ACC112 (cell line): Measurements from ENCODE around the gene POMGNT2.

Experiments used
- H2AFZ ChIP-seq: fragments of 200-600 bp; sonication (generic); one replicate; pipeline ENCODE4 v1.6.0; 2017; ENCODE audit warnings: antibody characterized with exemption, low read length; ENCODE audit not compliant: unreplicated experiment
- H3K27ac ChIP-seq: fragments of 200-600 bp; sonication (generic); 2 replicates; pipeline ENCODE4 v1.5.1; 2014; ENCODE audit warnings: low read depth, mild to moderate bottlenecking, antibody characterized with exemption, low read length, moderate library complexity
- H3K27me3 ChIP-seq: fragments of 200-600 bp; sonication (generic); 2 replicates; pipeline ENCODE4 v1.6.1; 2014; ENCODE audit warnings: mild to moderate bottlenecking, antibody characterized with exemption, low read length, moderate library complexity, mixed read lengths; ENCODE audit not compliant: insufficient read depth
- H3K36me3 ChIP-seq: fragments of 200-600 bp; sonication (generic); 2 replicates; pipeline ENCODE4 v1.6.1; 2016; ENCODE audit warnings: mild to moderate bottlenecking, antibody characterized with exemption, low read length, moderate library complexity, mixed read lengths; ENCODE audit not compliant: insufficient read depth
- H3K4me1 ChIP-seq: fragments of 200-600 bp; sonication (generic); one replicate; pipeline ENCODE4 v1.6.1; 2016; ENCODE audit warnings: low read length, mixed read lengths; ENCODE audit not compliant: insufficient read depth, unreplicated experiment, control insufficient read depth
- H3K4me3 ChIP-seq: fragments of 200-600 bp; sonication (generic); 2 replicates; pipeline ENCODE4 v1.5.1; 2014; ENCODE audit warnings: mild to moderate bottlenecking, low read depth, low read length
- H3K79me2 ChIP-seq: fragments of 200-600 bp; sonication (generic); one replicate; pipeline ENCODE4 v1.6.0; 2016; ENCODE audit warnings: low read length; ENCODE audit not compliant: control insufficient read depth, unreplicated experiment, insufficient read depth

Gene POMGNT2

GRCh38 chr3:43089081-43089480 is 16.8 kb downstream of the POMGNT2 start:
- Histone ChIP-seq H3K27ac (no peak overlapping the region), H3K4me1 (no peaks in the 10 kb centered on the region)

GRCh38 chr3:43087249-43087776 is 18.6 kb downstream of the POMGNT2 start:
- Histone ChIP-seq H3K79me2 (no peaks in the 10 kb centered on the region), H3K27me3 (no peaks in the 10 kb centered on the region), H3K36me3 (no peaks in the 10 kb centered on the region), H3K4me1 (no peaks in the 10 kb centered on the region), H3K27ac (no peak overlapping the region), H3K4me3 (no peak overlapping the region), H2AFZ (no peak overlapping the region)

More at GRCh38 chr3:43089081-43089480, 16.8 kb downstream of the POMGNT2 start:
- Histone ChIP-seq H3K36me3 (no peaks in the 10 kb centered on the region), H3K4me3 (no peak overlapping the region), H2AFZ (no peak overlapping the region), H3K79me2 (no peaks in the 10 kb centered on the region), H3K27me3 (no peaks in the 10 kb centered on the region)

- H2AFZ ChIP-seq: no peak overlapping the region
- no peak overlapping the region for H3K4me3 ChIP-seq
- H3K4me1 ChIP-seq: no peaks in the 10 kb centered on the region
- no peak overlapping the region for H3K27ac ChIP-seq
- no peaks in the 10 kb centered on the region for H3K36me3 ChIP-seq
- no peaks in the 10 kb centered on the region for H3K79me2 ChIP-seq
- H3K27me3 ChIP-seq: no peaks in the 10 kb centered on the region
Measured at GRCh38 chr3:43086460-43087165, 19.3 kb downstream of the POMGNT2 start.

- H3K4me1 ChIP-seq: no peaks in the 10 kb centered on the region
- H3K4me3 ChIP-seq: no peak overlapping the region
- no peaks in the 10 kb centered on the region for H3K79me2 ChIP-seq
- no peak overlapping the region for H2AFZ ChIP-seq
- no peak overlapping the region for H3K27ac ChIP-seq
- peaks cover 4% of the 10 kb centered on the region; the same call in 1 of the 2 replicates for H3K36me3 ChIP-seq
- H3K27me3 ChIP-seq: no peaks in the 10 kb centered on the region
Measured at GRCh38 chr3:43082457-43082856, 23.4 kb downstream of the POMGNT2 start.

- Histone ChIP-seq H3K79me2 (no peaks in the 10 kb centered on the region), H3K27ac (no peak overlapping the region), H3K27me3 (no peaks in the 10 kb centered on the region), H3K4me1 (no peaks in the 10 kb centered on the region), H2AFZ (no peak overlapping the region), H3K36me3 (peaks cover 4% of the 10 kb centered on the region; the same call in 1 of the 2 replicates), H3K4me3 (no peak overlapping the region)
Measured at GRCh38 chr3:43081796-43082195, 24.1 kb downstream of the POMGNT2 start.

GRCh38 chr3:43080726-43081568 is 24.9 kb downstream of the POMGNT2 start:
- Histone ChIP-seq H3K36me3 (peaks cover 4% of the 10 kb centered on the region; the same call in 1 of the 2 replicates), H3K27me3 (no peaks in the 10 kb centered on the region), H3K79me2 (no peaks in the 10 kb centered on the region), H3K4me1 (peaks cover 4% of the 10 kb centered on the region), H2AFZ (no peak overlapping the region), H3K27ac (no peak overlapping the region), H3K4me3 (no peak overlapping the region)

- Histone ChIP-seq H2AFZ (no peak overlapping the region), H3K36me3 (peaks cover 4% of the 10 kb centered on the region; the same call in 1 of the 2 replicates), H3K27ac (no peak overlapping the region), H3K79me2 (no peaks in the 10 kb centered on the region), H3K4me3 (no peak overlapping the region), H3K4me1 (peaks cover 4% of the 10 kb centered on the region), H3K27me3 (no peaks in the 10 kb centered on the region)
Measured at GRCh38 chr3:43079536-43080332, 26.1 kb downstream of the POMGNT2 start.

- Histone ChIP-seq H3K27me3 (0 out of 2 replicates have a peak, but pooled peaks cover 2% of the 10 kb centered on the region), H2AFZ (no peak overlapping the region), H3K27ac (no peak overlapping the region), H3K4me1 (peaks cover 4% of the 10 kb centered on the region), H3K79me2 (no peaks in the 10 kb centered on the region), H3K4me3 (no peak overlapping the region), H3K36me3 (peaks cover 4% of the 10 kb centered on the region; the same call in 1 of the 2 replicates)
Measured at GRCh38 chr3:43077707-43078106, 28.2 kb downstream of the POMGNT2 start.

GRCh38 chr3:43077261-43077660 is 28.6 kb downstream of the POMGNT2 start:
- Histone ChIP-seq H3K4me3 (no peak overlapping the region), H3K79me2 (no peaks in the 10 kb centered on the region), H3K27me3 (peaks cover 6% of the 10 kb centered on the region; the same call in 1 of the 2 replicates), H2AFZ (no peak overlapping the region), H3K4me1 (peaks cover 4% of the 10 kb centered on the region), H3K27ac (no peak overlapping the region), H3K36me3 (peaks cover 4% of the 10 kb centered on the region; the same call in 1 of the 2 replicates)

- Histone ChIP-seq H3K4me3 (no peak overlapping the region), H3K79me2 (no peaks in the 10 kb centered on the region), H3K4me1 (peaks cover 4% of the 10 kb centered on the region), H2AFZ (no peak overlapping the region), H3K36me3 (peaks cover 4% of the 10 kb centered on the region; the same call in 1 of the 2 replicates), H3K27me3 (peaks cover 8% of the 10 kb centered on the region; the same call in 1 of the 2 replicates), H3K27ac (no peak overlapping the region)
Measured at GRCh38 chr3:43076857-43077256, 29.0 kb downstream of the POMGNT2 start.
